KMS-11 (cell line): ENCODE data around the gene SYK.

Experiments
- H2AFZ ChIP-seq: fragments of 200-600 bp; sonication (generic); 2 replicates; pipeline ENCODE4 v1.6.1; 2016; ENCODE audit warnings: antibody characterized with exemption, mixed run types, low read depth
- H3K27ac ChIP-seq: fragments of 200-600 bp; sonication (generic); 2 replicates; pipeline ENCODE4 v1.6.1; 2016; ENCODE audit warnings: mild to moderate bottlenecking, mixed run types
- H3K27me3 ChIP-seq: fragments of 200-600 bp; sonication (generic); 2 replicates; pipeline ENCODE4 v1.6.1; 2017; ENCODE audit warnings: mild to moderate bottlenecking, low read depth, mixed run types, moderate library complexity; ENCODE audit not compliant: insufficient read depth
- H3K36me3 ChIP-seq: fragments of 200-600 bp; sonication (generic); 2 replicates; pipeline ENCODE4 v1.6.1; 2017; ENCODE audit warnings: mild to moderate bottlenecking, mixed run types; ENCODE audit not compliant: insufficient read depth
- H3K4me1 ChIP-seq: fragments of 200-600 bp; sonication (generic); 2 replicates; pipeline ENCODE4 v1.6.1; 2016; ENCODE audit warnings: mild to moderate bottlenecking, low read depth, mixed run types; ENCODE audit not compliant: poor library complexity, severe bottlenecking
- H3K4me2 ChIP-seq: fragments of 200-600 bp; sonication (generic); 2 replicates; pipeline ENCODE4 v1.7.0; 2016; ENCODE audit warnings: mild to moderate bottlenecking, mixed run types
- H3K4me3 ChIP-seq: fragments of 200-600 bp; sonication (generic); IDR thresholded peaks from 2 replicates; pipeline ENCODE4 v1.6.1; 2017; ENCODE audit warnings: low read depth, low read length, mixed read lengths; ENCODE audit not compliant: insufficient read depth
- H3K79me2 ChIP-seq: fragments of 200-600 bp; sonication (generic); 2 replicates; pipeline ENCODE4 v1.6.1; 2016; ENCODE audit warnings: low read depth, mixed run types; ENCODE audit not compliant: insufficient read depth
- H3K9ac ChIP-seq: fragments of 200-600 bp; sonication (generic); 2 replicates; pipeline ENCODE4 v1.6.1; 2016; ENCODE audit warnings: mild to moderate bottlenecking, mixed run types
- H4K20me1 ChIP-seq: fragments of 200-600 bp; sonication (generic); 2 replicates; pipeline ENCODE4 v1.6.1; 2016; ENCODE audit warnings: mild to moderate bottlenecking, mixed run types; ENCODE audit not compliant: insufficient read depth
- CTCF ChIP-seq: fragments of 200-600 bp; sonication (generic); conservative IDR thresholded peaks from 2 replicates; pipeline ENCODE4 v1.6.1; 2017; ENCODE audit warnings: low read depth, mild to moderate bottlenecking, antibody characterized with exemption, low read length, moderate library complexity, mixed read lengths

Gene SYK

GRCh38 chr9:90808890-90809685 lies 7.5 kb downstream of the SYK start:
- Histone ChIP-seq H4K20me1 (no peaks in the 10 kb centered on the region), H3K4me1 (peaks cover 11% of the 10 kb centered on the region), H3K4me2 (no peak overlapping the region), H3K36me3 (no peaks in the 10 kb centered on the region), H3K27me3 (no peaks in the 10 kb centered on the region), H3K27ac (no peak overlapping the region), H3K4me3 (no peak overlapping the region), H2AFZ (no peak overlapping the region), H3K79me2 (no peaks in the 10 kb centered on the region), H3K9ac (no peak overlapping the region)
- no peak for TF ChIP-seq CTCF

- Histone ChIP-seq H3K9ac (no peak overlapping the region), H3K4me2 (no peak overlapping the region), H3K27me3 (no peaks in the 10 kb centered on the region), H3K27ac (no peak overlapping the region), H2AFZ (no peak overlapping the region), H4K20me1 (no peaks in the 10 kb centered on the region), H3K79me2 (no peaks in the 10 kb centered on the region), H3K4me3 (no peak overlapping the region), H3K36me3 (no peaks in the 10 kb centered on the region), H3K4me1 (no peaks in the 10 kb centered on the region)
- no peak for TF ChIP-seq CTCF
Observed at GRCh38 chr9:90810691-90811090, 9.1 kb downstream of the SYK start.

GRCh38 chr9:90813046-90813445 lies 11.4 kb downstream of the SYK start:
- Histone ChIP-seq H3K36me3 (no peaks in the 10 kb centered on the region), H3K27ac (no peak overlapping the region), H3K4me1 (no peaks in the 10 kb centered on the region), H4K20me1 (no peaks in the 10 kb centered on the region), H3K4me3 (no peak overlapping the region), H2AFZ (no peak overlapping the region), H3K4me2 (no peak overlapping the region), H3K79me2 (no peaks in the 10 kb centered on the region), H3K9ac (no peak overlapping the region), H3K27me3 (no peaks in the 10 kb centered on the region)
- no peak for TF ChIP-seq CTCF

- Histone ChIP-seq H3K36me3 (no peaks in the 10 kb centered on the region), H4K20me1 (no peaks in the 10 kb centered on the region), H3K4me3 (no peak overlapping the region), H3K79me2 (no peaks in the 10 kb centered on the region), H3K4me1 (no peaks in the 10 kb centered on the region), H3K9ac (no peak overlapping the region), H3K27ac (no peak overlapping the region), H2AFZ (no peak overlapping the region), H3K4me2 (no peak overlapping the region), H3K27me3 (no peaks in the 10 kb centered on the region)
- no peak for TF ChIP-seq CTCF
Observed at GRCh38 chr9:90813523-90813922, 11.9 kb downstream of the SYK start.
